Activated T-helper 2 cell treated with anti-CD3 and anti-CD28 coated beads, Interferon-gamma antibody, Interleukin-2, Interleukin-4, amounts not matched to agents 10 μg/mL and 5 μg/mL and 100 μg/mL, durations not matched to agents 14 hours and 24 hours and 36 hours (primary cell): ENCODE measurements around the gene IGFL2. TPM values are rescaled to one million over a fixed set of nuclear protein-coding genes. Genes with fewer than 3 reads are reported as not detected.

Source experiments
- DNase-seq: peaks from one replicate; pipeline ENCODE4 v3.0.0; 2021; ENCODE audit warnings: low spot score
- H3K27ac Mint-ChIP-seq: one replicate; pipeline ENCODE4 v1.8.0; 2021; ENCODE audit warnings: mixed read lengths
- H3K27me3 Mint-ChIP-seq: one replicate; pipeline ENCODE4 v1.8.0; 2021; ENCODE audit warnings: low read depth, mixed read lengths
- H3K36me3 Mint-ChIP-seq: one replicate; pipeline ENCODE4 v1.8.0; 2021; ENCODE audit warnings: low read depth, mixed read lengths
- H3K4me1 Mint-ChIP-seq: one replicate; pipeline ENCODE4 v1.8.0; 2021; ENCODE audit warnings: low read depth, mixed read lengths
- H3K4me3 Mint-ChIP-seq: one replicate; pipeline ENCODE4 v1.8.0; 2021; ENCODE audit warnings: low read depth, mild to moderate bottlenecking, moderate library complexity, mixed read lengths
- H3K9me3 Mint-ChIP-seq: one replicate; pipeline ENCODE4 v1.8.0; 2021; ENCODE audit warnings: mixed read lengths
- intact Hi-C: fragments of 100-400 bp; cut with micrococcal nuclease; formaldehyde crosslinking; loops from one replicate; pipeline ENCODE4 v1.15.1; 2023
- total RNA-seq: library from RNA; stranded (reverse); gene quantifications from 2 replicates; pipeline ENCODE4 v1.2.3, GENCODE V29; 2022

Gene IGFL2
- total RNA-seq, 1 donor from 2014 or later = 0.46 TPM

DNA sequence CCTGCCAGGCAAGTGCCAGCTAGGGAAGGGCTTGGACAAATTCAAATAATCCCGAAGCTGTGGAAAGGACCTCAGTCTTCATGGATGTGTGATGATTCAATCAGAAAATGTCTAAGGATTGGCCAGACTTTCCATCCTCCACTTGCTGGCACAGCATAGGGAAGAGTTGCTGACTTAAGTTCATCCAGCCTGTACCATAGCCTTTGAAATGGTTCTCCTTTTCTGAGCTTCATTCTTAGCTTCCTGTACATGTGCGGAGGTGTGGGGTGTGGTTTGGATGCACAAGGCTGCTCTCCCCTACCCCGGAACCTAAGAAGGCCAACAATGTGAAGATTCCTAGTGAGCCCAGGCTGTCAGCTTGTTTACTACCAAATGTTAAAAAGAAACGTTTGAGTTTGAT is 22.6 kb upstream of the IGFL2 start:
- H3K27ac Mint-ChIP-seq = no peak overlapping the region
- H3K36me3 Mint-ChIP-seq = no peaks in the 10 kb centered on the region
- no peaks in the 10 kb centered on the region for H3K4me1 Mint-ChIP-seq
- H3K27me3 Mint-ChIP-seq = peaks cover 58% of the 10 kb centered on the region
- no peak overlapping the region for H3K4me3 Mint-ChIP-seq
- DNase-seq = no peak
- intact Hi-C loops = no loop called here
- no peaks in the 10 kb centered on the region for H3K9me3 Mint-ChIP-seq

DNA sequence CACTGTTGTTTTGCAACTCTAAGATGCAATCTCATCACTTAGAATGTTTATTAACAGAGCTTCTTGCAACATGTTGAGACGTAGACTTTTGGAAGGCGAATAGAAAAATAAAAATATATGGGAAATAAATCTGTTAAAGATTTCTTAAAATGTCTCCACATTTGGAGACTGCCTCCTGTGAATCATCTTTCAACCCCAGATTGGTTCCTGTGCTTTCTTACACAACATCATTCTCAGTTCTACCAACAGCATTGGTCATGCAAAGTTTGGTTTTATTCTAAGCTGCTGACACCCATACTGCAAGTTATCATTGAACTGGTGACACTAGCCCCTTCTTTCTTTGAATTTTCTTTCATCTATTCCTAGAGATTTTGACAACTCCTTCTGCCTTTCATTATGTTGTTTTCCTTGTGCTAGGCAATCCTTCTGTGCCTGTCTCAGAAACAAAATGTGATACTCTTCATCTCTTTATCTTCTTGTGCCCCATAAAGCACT is 21.9 kb upstream of the IGFL2 start:
- H3K27me3 Mint-ChIP-seq = peaks cover 58% of the 10 kb centered on the region
- no peaks in the 10 kb centered on the region for H3K36me3 Mint-ChIP-seq
- no peaks in the 10 kb centered on the region for H3K4me1 Mint-ChIP-seq
- H3K27ac Mint-ChIP-seq = no peak overlapping the region
- H3K4me3 Mint-ChIP-seq = no peak overlapping the region
- intact Hi-C loops = no loop called here
- DNase-seq = no peak
- no peaks in the 10 kb centered on the region for H3K9me3 Mint-ChIP-seq

DNA sequence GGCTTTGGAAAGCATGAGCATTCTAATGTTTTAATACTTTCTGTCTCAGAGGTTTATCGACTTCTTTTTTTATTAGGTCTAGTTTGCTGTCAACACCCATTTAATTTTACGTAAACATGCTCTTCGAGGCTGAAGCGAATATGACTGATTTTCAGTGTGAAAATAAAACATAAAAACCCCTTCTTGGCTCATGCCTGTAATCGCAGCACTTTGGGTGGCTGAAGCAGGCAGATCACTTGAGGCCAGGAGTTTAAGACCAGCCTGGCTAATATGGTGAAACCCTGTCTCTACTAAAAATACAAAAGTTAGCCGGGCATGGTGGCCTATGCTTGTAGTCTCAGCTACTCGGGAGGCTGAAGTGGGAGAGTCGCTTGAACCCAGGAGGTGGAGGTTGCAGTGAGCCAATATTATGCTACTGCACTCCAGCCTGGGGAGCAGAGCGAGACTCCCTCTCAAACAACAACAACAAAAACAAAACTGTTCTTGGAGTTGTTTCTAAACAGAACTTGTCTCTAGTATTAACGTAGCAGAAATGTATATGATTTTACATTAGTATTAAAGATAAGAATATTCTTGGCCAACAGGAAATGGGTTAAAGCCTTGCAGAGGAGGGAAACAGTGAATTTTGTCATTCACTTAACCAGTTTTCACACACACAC is 16.4 kb upstream of the IGFL2 start:
- Mint-ChIP-seq H3K27ac (no peak overlapping the region), H3K36me3 (no peaks in the 10 kb centered on the region), H3K4me1 (peaks cover 4% of the 10 kb centered on the region), H3K9me3 (no peaks in the 10 kb centered on the region), H3K4me3 (no peak overlapping the region), H3K27me3 (peaks cover 39% of the 10 kb centered on the region)
- DNase-seq = no peak
- intact Hi-C loops = no loop called here

DNA sequence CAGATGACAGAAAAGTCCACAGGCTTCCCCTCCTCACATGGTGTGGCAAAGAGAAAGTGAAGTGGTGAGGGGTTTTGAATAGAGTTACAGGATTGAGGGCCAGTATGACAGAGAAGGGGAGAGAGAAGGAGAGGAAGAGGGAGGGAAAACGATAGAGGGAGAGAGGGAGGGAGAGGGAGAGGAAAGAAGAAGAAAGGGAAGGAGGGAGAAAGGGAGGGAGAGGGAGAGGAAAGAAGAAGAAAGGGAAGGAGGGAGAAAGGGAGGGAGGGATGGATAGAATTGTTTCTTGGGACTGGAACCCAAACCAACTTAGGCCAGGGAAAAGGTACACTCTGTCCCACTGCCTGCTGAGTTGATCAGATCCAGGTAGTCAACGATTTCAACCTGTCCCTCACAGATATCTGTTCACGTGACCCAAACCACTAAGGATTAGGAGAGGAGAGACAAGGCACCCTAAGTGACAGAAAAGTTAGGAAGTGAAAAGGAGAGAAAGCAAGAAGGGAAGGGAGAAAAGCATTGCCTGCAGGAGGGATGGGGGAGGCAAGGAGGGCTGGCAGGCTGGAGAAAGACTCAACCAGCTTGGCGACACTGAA is 15.4 kb upstream of the IGFL2 start:
- Mint-ChIP-seq H3K36me3 (no peaks in the 10 kb centered on the region), H3K27ac (no peak overlapping the region), H3K4me1 (peaks cover 4% of the 10 kb centered on the region)

DNA sequence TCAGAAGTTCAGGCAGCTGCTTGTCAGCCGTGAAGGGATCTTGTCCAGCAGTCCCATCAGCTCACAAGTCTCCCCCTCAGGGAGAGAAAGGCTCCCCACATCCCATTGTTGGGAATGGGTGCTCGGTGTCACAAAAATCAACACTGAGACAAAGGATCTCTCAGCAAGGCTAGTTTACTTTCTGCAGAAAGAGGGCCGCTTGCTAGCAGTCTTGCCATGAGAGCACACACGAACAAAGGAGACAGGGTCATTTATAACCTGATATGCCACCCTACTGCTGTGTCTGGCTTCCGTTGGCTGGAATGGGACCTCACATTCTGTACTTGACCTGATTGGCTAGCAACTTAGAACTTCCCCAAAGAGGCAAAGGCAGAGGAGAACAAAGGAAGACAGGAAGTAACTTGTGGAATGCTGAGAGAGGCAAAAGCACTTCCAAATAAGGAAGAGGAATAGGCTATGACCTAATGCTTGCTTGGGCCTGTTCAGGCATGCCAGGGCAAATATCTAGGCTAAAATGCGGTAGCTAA is 14.9 kb upstream of the IGFL2 start:
- H3K4me1 Mint-ChIP-seq = peaks cover 9% of the 10 kb centered on the region
- intact Hi-C loops = no loop called here
- H3K27me3 Mint-ChIP-seq = peaks cover 36% of the 10 kb centered on the region
- no peak for DNase-seq
- no peaks in the 10 kb centered on the region for H3K36me3 Mint-ChIP-seq
- no peaks in the 10 kb centered on the region for H3K9me3 Mint-ChIP-seq
- no peak overlapping the region for H3K27ac Mint-ChIP-seq
- no peak overlapping the region for H3K4me3 Mint-ChIP-seq

More for the DNA sequence above, 15.4 kb upstream of the IGFL2 start:
- intact Hi-C loops = no loop called here
- Mint-ChIP-seq H3K9me3 (no peaks in the 10 kb centered on the region), H3K4me3 (no peak overlapping the region), H3K27me3 (peaks cover 37% of the 10 kb centered on the region)
- DNase-seq = no peak

DNA sequence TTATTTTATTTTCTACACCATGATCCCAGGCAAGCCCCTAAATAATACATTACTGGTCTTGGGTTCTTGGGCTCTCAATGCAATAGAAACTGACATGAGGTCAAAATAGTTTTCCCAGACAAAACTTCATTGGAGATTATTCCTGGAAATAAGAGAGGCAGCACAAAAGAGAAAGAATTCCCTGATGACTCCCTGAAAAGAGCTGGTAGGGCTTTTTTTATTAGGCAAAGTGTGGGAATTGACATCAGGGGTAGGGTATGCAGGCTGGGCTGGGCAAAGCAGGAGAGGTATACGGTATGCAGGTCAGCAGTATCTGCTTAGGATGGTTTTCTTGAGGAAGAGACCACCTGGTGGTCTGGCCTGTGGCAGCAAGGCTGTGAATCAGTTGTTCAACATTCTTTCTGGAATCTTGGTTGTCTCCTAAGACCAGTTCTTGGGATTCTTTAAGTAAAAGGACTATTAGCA is 14.2 kb upstream of the IGFL2 start:
- intact Hi-C loops = no loop called here
- Mint-ChIP-seq H3K27me3 (peaks cover 30% of the 10 kb centered on the region), H3K27ac (no peak overlapping the region), H3K36me3 (no peaks in the 10 kb centered on the region), H3K4me1 (peaks cover 9% of the 10 kb centered on the region), H3K9me3 (no peaks in the 10 kb centered on the region), H3K4me3 (no peak overlapping the region)
- no peak for DNase-seq

DNA sequence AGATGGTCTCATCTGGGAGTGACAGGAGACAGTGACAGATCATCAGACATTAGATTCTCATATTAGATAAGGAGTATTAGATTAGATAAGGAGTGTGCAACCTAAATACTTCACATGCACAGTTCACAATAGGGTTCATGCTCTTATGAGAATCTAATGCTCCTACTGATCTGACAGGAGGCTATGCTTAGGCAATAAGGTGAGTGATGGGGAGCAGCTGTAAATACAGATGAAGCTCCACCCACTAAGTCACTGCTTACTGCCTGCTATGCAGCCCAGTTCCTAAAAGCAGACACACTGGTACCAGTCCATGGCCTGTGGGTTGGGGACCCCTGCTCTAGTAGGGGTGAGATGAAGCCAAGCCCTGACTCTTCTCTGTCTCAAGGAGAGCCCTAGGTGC is 13.5 kb upstream of the IGFL2 start:
- Mint-ChIP-seq H3K36me3 (no peaks in the 10 kb centered on the region), H3K9me3 (no peaks in the 10 kb centered on the region), H3K4me3 (no peak overlapping the region), H3K27ac (no peak overlapping the region), H3K27me3 (peaks cover 24% of the 10 kb centered on the region), H3K4me1 (peaks cover 9% of the 10 kb centered on the region)
- intact Hi-C loops = no loop called here
- DNase-seq = no peak

DNA sequence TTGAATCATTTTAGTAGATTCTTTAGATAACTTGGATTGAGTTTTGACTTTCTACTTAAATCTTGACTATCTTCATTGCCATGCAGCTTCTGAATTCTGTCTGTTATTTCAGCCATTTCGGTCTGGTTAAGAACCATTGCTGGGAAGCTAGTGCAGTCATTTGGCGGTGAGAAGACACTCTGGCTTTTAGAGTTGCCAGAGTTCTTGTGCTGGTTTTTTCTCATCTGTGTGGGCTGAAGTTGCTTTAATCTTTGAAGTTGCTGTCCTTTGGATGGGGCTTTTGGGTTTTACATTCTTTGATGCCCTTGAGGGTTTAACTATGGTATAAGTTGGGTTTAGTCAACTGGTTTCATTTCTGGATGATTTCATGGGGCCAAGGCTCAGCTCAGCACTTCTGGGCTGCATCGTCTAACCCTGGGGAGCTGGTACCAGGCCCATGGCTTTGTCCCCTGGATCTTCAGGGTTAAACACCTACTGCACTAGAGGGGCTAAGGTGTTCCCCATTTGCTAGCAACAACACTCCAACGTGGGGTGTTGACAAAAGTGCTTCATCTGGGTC is 10.0 kb upstream of the IGFL2 start:
- H3K27me3 Mint-ChIP-seq = peaks cover 18% of the 10 kb centered on the region
- H3K9me3 Mint-ChIP-seq = no peaks in the 10 kb centered on the region
- H3K36me3 Mint-ChIP-seq = no peaks in the 10 kb centered on the region
- intact Hi-C loops = no loop called here
- DNase-seq = no peak
- H3K4me1 Mint-ChIP-seq = peaks cover 9% of the 10 kb centered on the region
- no peak overlapping the region for H3K27ac Mint-ChIP-seq
- no peak overlapping the region for H3K4me3 Mint-ChIP-seq

DNA sequence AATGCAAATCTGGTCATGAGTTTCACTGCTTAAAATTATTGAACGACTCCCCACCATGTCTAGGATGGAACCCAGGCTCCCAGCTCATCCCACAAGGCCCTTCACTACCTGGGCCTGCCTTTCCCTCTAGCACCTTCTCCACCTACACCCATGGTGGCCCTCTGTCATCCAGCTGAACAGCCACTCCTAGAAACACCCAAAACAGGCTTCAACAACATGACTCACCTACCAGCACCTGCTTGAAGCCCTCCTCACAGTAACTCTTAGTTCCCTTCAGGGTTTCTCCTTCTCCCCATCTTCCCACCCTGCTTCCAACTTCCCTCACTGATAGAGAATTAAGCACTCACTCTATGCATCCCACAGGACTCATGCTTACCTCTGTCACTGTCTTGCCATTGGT is 6.6 kb upstream of the IGFL2 start:
- H3K9me3 Mint-ChIP-seq = no peaks in the 10 kb centered on the region
- peaks cover 26% of the 10 kb centered on the region for H3K27me3 Mint-ChIP-seq
- intact Hi-C loops = no loop called here
- no peak overlapping the region for H3K27ac Mint-ChIP-seq
- H3K4me1 Mint-ChIP-seq = peaks cover 6% of the 10 kb centered on the region
- H3K4me3 Mint-ChIP-seq = no peak overlapping the region
- H3K36me3 Mint-ChIP-seq = no peaks in the 10 kb centered on the region
- DNase-seq = no peak

DNA sequence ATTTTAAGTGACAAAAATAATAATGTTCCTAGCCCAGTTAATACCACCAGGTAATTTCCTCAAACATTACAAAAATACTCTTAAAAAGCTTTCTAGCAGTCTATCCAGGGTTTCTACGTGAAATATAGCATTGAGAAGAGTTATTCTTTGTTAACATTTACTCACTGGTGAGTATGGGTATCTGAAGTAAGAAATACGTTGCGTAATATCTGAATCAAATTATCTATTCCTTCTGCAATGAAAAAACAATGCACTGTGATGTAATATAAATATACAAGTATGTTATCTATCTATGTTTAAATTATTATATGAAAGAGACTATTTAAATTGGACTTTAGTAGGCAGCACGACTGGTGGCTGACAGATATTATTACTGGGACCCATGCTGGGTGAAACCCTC is 5.7 kb upstream of the IGFL2 start:
- no peaks in the 10 kb centered on the region for H3K9me3 Mint-ChIP-seq
- intact Hi-C loops = no loop called here
- no peak overlapping the region for H3K27ac Mint-ChIP-seq
- no peak overlapping the region for H3K4me3 Mint-ChIP-seq
- no peak for DNase-seq
- peaks cover 25% of the 10 kb centered on the region for H3K27me3 Mint-ChIP-seq
- H3K36me3 Mint-ChIP-seq = no peaks in the 10 kb centered on the region
- H3K4me1 Mint-ChIP-seq = peaks cover 6% of the 10 kb centered on the region

DNA sequence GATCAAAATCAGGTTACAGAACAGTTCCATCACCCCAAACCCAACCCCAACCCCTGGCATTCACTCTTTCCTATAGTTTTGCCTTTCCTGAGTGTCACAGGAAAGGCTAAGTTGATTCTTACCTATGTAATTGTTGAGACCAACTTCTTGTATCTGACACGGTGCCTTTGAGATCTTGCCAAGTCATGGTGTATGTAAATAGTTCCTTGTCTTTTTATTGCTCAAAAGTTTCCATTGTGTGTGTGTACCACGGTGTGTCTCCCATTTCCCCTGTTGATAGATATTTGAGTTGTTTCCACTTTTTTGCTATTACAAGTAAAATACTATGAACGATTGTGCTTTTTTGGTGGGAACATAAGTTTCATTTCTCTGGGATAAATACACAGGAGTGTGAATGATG is 3.3 kb upstream of the IGFL2 start:
- DNase-seq = no peak
- H3K4me3 Mint-ChIP-seq = no peak overlapping the region
- H3K36me3 Mint-ChIP-seq = no peaks in the 10 kb centered on the region
- intact Hi-C loops = no loop called here
- no peak overlapping the region for H3K27ac Mint-ChIP-seq
- H3K27me3 Mint-ChIP-seq = peaks cover 38% of the 10 kb centered on the region
- no peaks in the 10 kb centered on the region for H3K9me3 Mint-ChIP-seq
- peaks cover 3% of the 10 kb centered on the region for H3K4me1 Mint-ChIP-seq

DNA sequence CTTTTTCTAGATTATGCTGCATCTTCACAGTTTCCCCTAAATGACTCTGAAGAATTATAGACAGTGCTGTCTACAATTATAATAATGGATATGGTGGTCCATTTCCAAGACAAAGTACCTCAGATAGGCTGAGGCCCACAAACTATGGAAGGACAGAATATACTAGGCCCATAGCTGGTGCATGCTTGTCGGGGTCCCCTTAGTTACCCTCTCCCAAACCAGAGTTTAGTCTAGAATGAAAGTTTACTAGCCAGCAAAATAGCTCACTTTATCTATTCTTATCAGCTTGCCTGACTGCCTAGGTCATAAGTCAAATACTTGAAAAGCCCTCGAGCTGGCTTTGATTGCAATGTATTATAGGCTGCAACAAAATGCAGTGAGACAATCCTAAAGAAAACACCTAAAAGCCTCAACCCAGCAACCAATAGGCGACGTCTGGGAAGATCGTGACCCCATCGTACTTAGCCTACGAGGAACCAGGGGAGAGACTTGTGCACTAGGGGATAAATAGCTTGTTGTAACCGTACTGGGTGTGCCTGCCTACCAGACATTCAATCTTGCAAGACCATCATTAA is 785 bp upstream of the IGFL2 start:
- intact Hi-C loops = no loop called here
- Mint-ChIP-seq H3K4me3 (no peak overlapping the region), H3K27me3 (peaks cover 43% of the 10 kb centered on the region)

DNA sequence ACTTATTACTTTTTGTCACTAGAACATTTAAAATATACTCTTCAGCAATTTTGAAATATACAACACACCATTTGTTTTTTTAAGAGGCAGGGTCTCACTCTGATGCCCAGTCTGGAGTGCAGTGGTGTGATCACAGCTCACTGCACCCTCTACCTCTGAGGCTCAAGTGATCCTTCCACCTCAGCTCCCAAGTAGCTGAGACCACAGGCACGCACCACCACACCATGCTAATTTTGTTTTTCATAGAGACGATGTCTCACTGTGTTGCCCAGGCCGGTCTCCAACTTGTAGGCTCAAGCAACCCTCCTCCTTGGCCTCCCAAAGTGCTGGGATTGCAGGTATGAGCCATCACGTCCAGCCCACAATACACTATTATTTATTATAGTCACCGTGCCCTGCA is 2.6 kb downstream of the IGFL2 start:
- intact Hi-C loops = no loop called here
- Mint-ChIP-seq H3K27me3 (peaks cover 46% of the 10 kb centered on the region), H3K36me3 (no peaks in the 10 kb centered on the region), H3K4me1 (peaks cover 3% of the 10 kb centered on the region), H3K27ac (no peak overlapping the region), H3K4me3 (no peak overlapping the region), H3K9me3 (no peaks in the 10 kb centered on the region)
- no peak for DNase-seq

More for the DNA sequence above, 785 bp upstream of the IGFL2 start:
- H3K36me3 Mint-ChIP-seq = no peaks in the 10 kb centered on the region
- H3K9me3 Mint-ChIP-seq = no peaks in the 10 kb centered on the region
- DNase-seq = no peak
- H3K4me1 Mint-ChIP-seq = peaks cover 3% of the 10 kb centered on the region
- no peak overlapping the region for H3K27ac Mint-ChIP-seq
